HEK293 (cell line): Measurements from ENCODE around the gene SAMD5.

Experiments
- ELK4 ChIP-seq: IDR thresholded peaks from 2 replicates; pipeline ENCODE4 v1.6.1; 2011; ENCODE audit warnings: mild to moderate bottlenecking, low read depth, low read length, borderline replicate concordance
- GLIS1 ChIP-seq: fragments of 450-650 bp; formaldehyde crosslinking; IDR thresholded peaks from 2 replicates; pipeline ENCODE4 v1.5.1; 2016; ENCODE audit warnings: missing biosample characterization, missing genetic modification characterization
- GLIS2 ChIP-seq: fragments of 450-650 bp; formaldehyde crosslinking; IDR thresholded peaks from 2 replicates; pipeline ENCODE4 v1.5.1; 2016; ENCODE audit warnings: missing biosample characterization, missing genetic modification characterization
- IKZF3 ChIP-seq: fragments of 450-650 bp; IDR thresholded peaks from 2 replicates; pipeline ENCODE4 v1.5.0; 2018; ENCODE audit warnings: missing biosample characterization, mild to moderate bottlenecking, missing genetic modification characterization, moderate library complexity
- KLF7 ChIP-seq: fragments of 450-650 bp; formaldehyde crosslinking; IDR thresholded peaks from 2 replicates; pipeline ENCODE4 v1.5.1; 2016; ENCODE audit warnings: missing biosample characterization, missing genetic modification characterization, borderline replicate concordance
- KLF9 ChIP-seq: fragments of 450-650 bp; formaldehyde crosslinking; IDR thresholded peaks from 2 replicates; pipeline ENCODE4 v1.5.1; 2016; ENCODE audit warnings: missing biosample characterization, missing genetic modification characterization, low read depth
- SCRT2 ChIP-seq: fragments of 450-650 bp; formaldehyde crosslinking; IDR thresholded peaks from 2 replicates; pipeline ENCODE4 v1.5.1; 2016; ENCODE audit warnings: missing biosample characterization, missing genetic modification characterization
- ZBTB26 ChIP-seq: fragments of 450-650 bp; formaldehyde crosslinking; optimal IDR thresholded peaks from 2 replicates; pipeline ENCODE3; 2016; ENCODE audit warnings: missing biosample characterization, mild to moderate bottlenecking, missing genetic modification characterization
- ZBTB48 ChIP-seq: fragments of 450-650 bp; formaldehyde crosslinking; IDR thresholded peaks from 2 replicates; pipeline ENCODE4 v1.5.1; 2016; ENCODE audit warnings: missing biosample characterization, missing genetic modification characterization
- ZFP37 ChIP-seq: fragments of 450-650 bp; formaldehyde crosslinking; IDR thresholded peaks from 2 replicates; pipeline ENCODE4 v1.5.1; 2016; ENCODE audit warnings: missing biosample characterization, missing genetic modification characterization
- ZNF10 ChIP-seq: fragments of 450-650 bp; formaldehyde crosslinking; IDR thresholded peaks from 2 replicates; pipeline ENCODE4 v1.5.1; 2017; ENCODE audit warnings: missing biosample characterization, missing genetic modification characterization
- ZNF133 ChIP-seq: fragments of 450-650 bp; formaldehyde crosslinking; IDR thresholded peaks from 2 replicates; pipeline ENCODE4 v1.5.1; 2016; ENCODE audit warnings: missing biosample characterization, missing genetic modification characterization
- ZNF175 ChIP-seq: fragments of 450-650 bp; formaldehyde crosslinking; IDR thresholded peaks from 2 replicates; pipeline ENCODE4 v1.5.1; 2016; ENCODE audit warnings: missing biosample characterization, missing genetic modification characterization
- ZNF2 ChIP-seq: fragments of 450-650 bp; formaldehyde crosslinking; IDR thresholded peaks from 2 replicates; pipeline ENCODE4 v1.5.1; 2016; ENCODE audit warnings: missing biosample characterization, missing genetic modification characterization
- ZNF221 ChIP-seq: fragments of 450-650 bp; formaldehyde crosslinking; IDR thresholded peaks from 2 replicates; pipeline ENCODE4 v1.5.1; 2017; ENCODE audit warnings: missing biosample characterization, missing genetic modification characterization, borderline replicate concordance
- ZNF248 ChIP-seq: fragments of 450-650 bp; formaldehyde crosslinking; IDR thresholded peaks from 2 replicates; pipeline ENCODE4 v1.5.1; 2017; ENCODE audit warnings: missing biosample characterization, missing genetic modification characterization
- ZNF274 ChIP-seq, 2 experiments: fragments of 200-500 bp in 1 of 2; fragments of 450-650 bp in 1 of 2; sonication (Bioruptor generic) in 1 of 2; formaldehyde crosslinking in 1 of 2; IDR thresholded peaks; 2 replicates each; pipeline versions ENCODE4 v1.5.1 to v1.6.1; 2014 to 2016; ENCODE audit warnings: borderline replicate concordance in 1 of 2, inconsistent platforms in 1 of 2, low read length in 1 of 2, missing biosample characterization in 1 of 2, missing genetic modification characterization in 1 of 2
- ZNF324 ChIP-seq: fragments of 450-650 bp; formaldehyde crosslinking; IDR thresholded peaks from 2 replicates; pipeline ENCODE4 v1.5.1; 2016; ENCODE audit warnings: missing biosample characterization, missing genetic modification characterization
- ZNF354C ChIP-seq: fragments of 450-650 bp; formaldehyde crosslinking; IDR thresholded peaks from 2 replicates; pipeline ENCODE4 v1.5.1; 2016; ENCODE audit warnings: missing biosample characterization, missing genetic modification characterization, low read depth, borderline replicate concordance
- ZNF501 ChIP-seq: fragments of 450-650 bp; formaldehyde crosslinking; IDR thresholded peaks from 2 replicates; pipeline ENCODE4 v1.5.1; 2016; ENCODE audit warnings: missing biosample characterization, missing genetic modification characterization
- ZNF513 ChIP-seq: fragments of 450-650 bp; IDR thresholded peaks from 2 replicates; pipeline ENCODE4 v1.5.1; 2018; ENCODE audit warnings: missing biosample characterization, missing genetic modification characterization
- ZNF555 ChIP-seq: fragments of 450-650 bp; formaldehyde crosslinking; conservative IDR thresholded peaks from 2 replicates; pipeline ENCODE4 v1.5.1; 2017; ENCODE audit warnings: missing biosample characterization, mild to moderate bottlenecking, missing genetic modification characterization, inconsistent platforms
- ZNF561 ChIP-seq: fragments of 450-650 bp; IDR thresholded peaks from 2 replicates; pipeline ENCODE4 v1.5.1; 2018; ENCODE audit warnings: missing biosample characterization, missing genetic modification characterization, borderline replicate concordance
- ZNF624 ChIP-seq: fragments of 450-650 bp; formaldehyde crosslinking; IDR thresholded peaks from 2 replicates; pipeline ENCODE4 v1.5.1; 2017; ENCODE audit warnings: missing biosample characterization, missing genetic modification characterization
- ZNF747 ChIP-seq: fragments of 450-650 bp; formaldehyde crosslinking; IDR thresholded peaks from 2 replicates; pipeline ENCODE4 v1.5.1; 2016; ENCODE audit warnings: missing biosample characterization, missing genetic modification characterization
- ZNF76 ChIP-seq: fragments of 450-650 bp; formaldehyde crosslinking; IDR thresholded peaks from 2 replicates; pipeline ENCODE4; 2016; ENCODE audit warnings: low read depth, missing biosample characterization, missing genetic modification characterization, borderline replicate concordance
- TF ChIP-seq, protein P1 (sequence below): fragments of 450-650 bp; formaldehyde crosslinking; IDR thresholded peaks from 2 replicates; pipeline ENCODE4 v1.5.1; 2017; ENCODE audit warnings: missing biosample characterization, missing genetic modification characterization
- TF ChIP-seq, protein P2 (sequence below): fragments of 450-650 bp; formaldehyde crosslinking; IDR thresholded peaks from 2 replicates; pipeline ENCODE4 v1.5.1; 2017; ENCODE audit warnings: missing biosample characterization, missing genetic modification characterization
- TF ChIP-seq, protein P3 (sequence below): fragments of 450-650 bp; formaldehyde crosslinking; IDR thresholded peaks from 2 replicates; pipeline ENCODE4 v1.5.1; 2016; ENCODE audit warnings: missing biosample characterization, missing genetic modification characterization

The SAMD5 gene

GRCh38 chr6:147506704-147507114, 1.8 kb upstream of the SAMD5 start (continued):
- 0 out of 2 replicates have a peak, but pooled peaks have one; percentile 49 for TF ChIP-seq ZNF2 (tag by site-specific recombination)
- no peak for TF ChIP-seq ZNF513 (tag by site-specific recombination)
- TF ChIP-seq ELK4 = no peak
- no peak for TF ChIP-seq ZNF324 (tag by site-specific recombination)
- TF ChIP-seq, protein P1, sequence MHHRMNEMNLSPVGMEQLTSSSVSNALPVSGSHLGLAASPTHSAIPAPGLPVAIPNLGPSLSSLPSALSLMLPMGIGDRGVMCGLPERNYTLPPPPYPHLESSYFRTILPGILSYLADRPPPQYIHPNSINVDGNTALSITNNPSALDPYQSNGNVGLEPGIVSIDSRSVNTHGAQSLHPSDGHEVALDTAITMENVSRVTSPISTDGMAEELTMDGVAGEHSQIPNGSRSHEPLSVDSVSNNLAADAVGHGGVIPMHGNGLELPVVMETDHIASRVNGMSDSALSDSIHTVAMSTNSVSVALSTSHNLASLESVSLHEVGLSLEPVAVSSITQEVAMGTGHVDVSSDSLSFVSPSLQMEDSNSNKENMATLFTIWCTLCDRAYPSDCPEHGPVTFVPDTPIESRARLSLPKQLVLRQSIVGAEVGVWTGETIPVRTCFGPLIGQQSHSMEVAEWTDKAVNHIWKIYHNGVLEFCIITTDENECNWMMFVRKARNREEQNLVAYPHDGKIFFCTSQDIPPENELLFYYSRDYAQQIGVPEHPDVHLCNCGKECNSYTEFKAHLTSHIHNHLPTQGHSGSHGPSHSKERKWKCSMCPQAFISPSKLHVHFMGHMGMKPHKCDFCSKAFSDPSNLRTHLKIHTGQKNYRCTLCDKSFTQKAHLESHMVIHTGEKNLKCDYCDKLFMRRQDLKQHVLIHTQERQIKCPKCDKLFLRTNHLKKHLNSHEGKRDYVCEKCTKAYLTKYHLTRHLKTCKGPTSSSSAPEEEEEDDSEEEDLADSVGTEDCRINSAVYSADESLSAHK = no peak
- peak; percentile 47; the same call in 1 of the 2 replicates for TF ChIP-seq IKZF3 (tag by site-specific recombination)
- no peak for TF ChIP-seq SCRT2 (tag by site-specific recombination)
- TF ChIP-seq ZBTB26 (tag by site-specific recombination) = peak; percentile 34
- peak; percentile 25; the same call in 1 of the 2 replicates for TF ChIP-seq ZBTB48
- no peak for TF ChIP-seq ZNF175 (tag by site-specific recombination)
- TF ChIP-seq ZNF221 (tag by site-specific recombination) = no peak
- no peak for TF ChIP-seq ZNF354C
- TF ChIP-seq ZNF248 (tag by site-specific recombination) = no peak
- TF ChIP-seq ZNF76 (tag by site-specific recombination) = peak; percentile 42; the same call in 1 of the 2 replicates
- TF ChIP-seq KLF7 = peak; percentile 77; the same call in 1 of the 2 replicates
- TF ChIP-seq, protein P2, sequence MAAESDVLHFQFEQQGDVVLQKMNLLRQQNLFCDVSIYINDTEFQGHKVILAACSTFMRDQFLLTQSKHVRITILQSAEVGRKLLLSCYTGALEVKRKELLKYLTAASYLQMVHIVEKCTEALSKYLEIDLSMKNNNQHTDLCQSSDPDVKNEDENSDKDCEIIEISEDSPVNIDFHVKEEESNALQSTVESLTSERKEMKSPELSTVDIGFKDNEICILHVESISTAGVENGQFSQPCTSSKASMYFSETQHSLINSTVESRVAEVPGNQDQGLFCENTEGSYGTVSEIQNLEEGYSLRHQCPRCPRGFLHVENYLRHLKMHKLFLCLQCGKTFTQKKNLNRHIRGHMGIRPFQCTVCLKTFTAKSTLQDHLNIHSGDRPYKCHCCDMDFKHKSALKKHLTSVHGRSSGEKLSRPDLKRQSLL (tag by site-specific recombination) = no peak
- TF ChIP-seq ZFP37 (tag by site-specific recombination) = 0 out of 2 replicates have a peak, but pooled peaks have one; percentile 53
- no peak for TF ChIP-seq ZNF747 (tag by site-specific recombination)
- TF ChIP-seq GLIS2 (tag by site-specific recombination) = peak; percentile 44; the same call in 1 of the 2 replicates
- peak; percentile 74; the same call in 1 of the 2 replicates for TF ChIP-seq ZNF561 (tag by site-specific recombination)
- peak; percentile 39; the same call in 1 of the 2 replicates for TF ChIP-seq ZNF501 (tag by site-specific recombination)
- TF ChIP-seq, protein P3, sequence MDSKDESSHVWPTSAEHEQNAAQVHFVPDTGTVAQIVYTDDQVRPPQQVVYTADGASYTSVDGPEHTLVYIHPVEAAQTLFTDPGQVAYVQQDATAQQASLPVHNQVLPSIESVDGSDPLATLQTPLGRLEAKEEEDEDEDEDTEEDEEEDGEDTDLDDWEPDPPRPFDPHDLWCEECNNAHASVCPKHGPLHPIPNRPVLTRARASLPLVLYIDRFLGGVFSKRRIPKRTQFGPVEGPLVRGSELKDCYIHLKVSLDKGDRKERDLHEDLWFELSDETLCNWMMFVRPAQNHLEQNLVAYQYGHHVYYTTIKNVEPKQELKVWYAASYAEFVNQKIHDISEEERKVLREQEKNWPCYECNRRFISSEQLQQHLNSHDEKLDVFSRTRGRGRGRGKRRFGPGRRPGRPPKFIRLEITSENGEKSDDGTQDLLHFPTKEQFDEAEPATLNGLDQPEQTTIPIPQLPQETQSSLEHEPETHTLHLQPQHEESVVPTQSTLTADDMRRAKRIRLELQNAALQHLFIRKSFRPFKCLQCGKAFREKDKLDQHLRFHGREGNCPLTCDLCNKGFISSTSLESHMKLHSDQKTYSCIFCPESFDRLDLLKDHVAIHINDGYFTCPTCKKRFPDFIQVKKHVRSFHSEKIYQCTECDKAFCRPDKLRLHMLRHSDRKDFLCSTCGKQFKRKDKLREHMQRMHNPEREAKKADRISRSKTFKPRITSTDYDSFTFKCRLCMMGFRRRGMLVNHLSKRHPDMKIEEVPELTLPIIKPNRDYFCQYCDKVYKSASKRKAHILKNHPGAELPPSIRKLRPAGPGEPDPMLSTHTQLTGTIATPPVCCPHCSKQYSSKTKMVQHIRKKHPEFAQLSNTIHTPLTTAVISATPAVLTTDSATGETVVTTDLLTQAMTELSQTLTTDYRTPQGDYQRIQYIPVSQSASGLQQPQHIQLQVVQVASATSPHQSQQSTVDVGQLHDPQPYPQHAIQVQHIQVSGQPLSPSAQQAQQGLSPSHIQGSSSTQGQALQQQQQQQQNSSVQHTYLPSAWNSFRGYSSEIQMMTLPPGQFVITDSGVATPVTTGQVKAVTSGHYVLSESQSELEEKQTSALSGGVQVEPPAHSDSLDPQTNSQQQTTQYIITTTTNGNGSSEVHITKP (tag by site-specific recombination) = peak; percentile 96
- peak; percentile 66 for TF ChIP-seq GLIS1 (tag by site-specific recombination)
- TF ChIP-seq ZNF274 (IDR thresholded peaks at IDR 0.05; ENCODE audit: low read length) = no peak
- no peak for TF ChIP-seq ZNF274 (tag by site-specific recombination; IDR thresholded peaks at IDR 0.05; ENCODE audit: borderline replicate concordance)
- TF ChIP-seq ZNF555 (tag by site-specific recombination) = no peak
- no peak for TF ChIP-seq ZNF624 (tag by site-specific recombination)
- no peak for TF ChIP-seq KLF9 (tag by site-specific recombination)
- no peak for TF ChIP-seq ZNF133 (tag by site-specific recombination)
- 0 out of 2 replicates have a peak, but pooled peaks have one; percentile 14 for TF ChIP-seq ZNF10
